Epithelial cell of proximal tubule (primary cell): ENCODE measurements around the gene FBXO44. TPM values are rescaled to one million over a fixed set of nuclear protein-coding genes. Genes with fewer than 3 reads are reported as not detected.

Experiments used
- DNase-seq: peaks from one replicate; pipeline ENCODE4 v3.0.0-alpha.2; 2011; ENCODE audit warnings: low read depth
- H3K4me3 ChIP-seq: 2 replicates; pipeline ENCODE4 v1.5.1; 2011; ENCODE audit warnings: low read depth, mild to moderate bottlenecking, low read length
- CTCF ChIP-seq: conservative IDR thresholded peaks from 2 replicates; pipeline ENCODE4 v1.5.1; 2012; ENCODE audit warnings: low read depth, mild to moderate bottlenecking, low read length
- total RNA-seq: library from RNA; depleted of rRNA; stranded (reverse); fragments of >200 nt; gene quantifications from 2 replicates; pipeline ENCODE4 v1.2.3, GENCODE V29; 2015

FBXO44 gene
- total RNA-seq, 1 donor from 2014 or later, result 13.7 TPM

DNA sequence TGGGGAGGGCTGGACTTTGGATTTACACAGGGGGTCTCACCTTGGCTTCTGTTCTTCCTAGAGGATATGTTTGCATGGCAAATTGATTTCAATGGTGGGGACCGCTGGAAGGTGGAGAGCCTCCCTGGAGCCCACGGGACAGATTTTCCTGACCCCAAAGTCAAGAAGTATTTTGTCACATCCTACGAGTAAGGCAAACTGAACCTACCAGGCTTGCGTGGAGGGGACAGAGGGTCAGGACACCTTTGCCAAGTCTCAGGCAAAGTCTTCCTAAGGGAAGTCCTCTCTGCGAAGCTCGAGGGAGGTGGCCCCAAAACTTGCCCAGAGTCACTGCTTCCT lies 16.5 kb downstream of the FBXO44 start:
- TF ChIP-seq CTCF, result no peak
- H3K4me3 ChIP-seq, result no peak overlapping the region

GRCh38 chr1:11671544-11672286 lies 17.0 kb downstream of the FBXO44 start:
- no peak overlapping the region for H3K4me3 ChIP-seq
- TF ChIP-seq CTCF, result no peak
- no peak for DNase-seq

More for the DNA sequence above, 16.5 kb downstream of the FBXO44 start:
- no peak for DNase-seq

DNA sequence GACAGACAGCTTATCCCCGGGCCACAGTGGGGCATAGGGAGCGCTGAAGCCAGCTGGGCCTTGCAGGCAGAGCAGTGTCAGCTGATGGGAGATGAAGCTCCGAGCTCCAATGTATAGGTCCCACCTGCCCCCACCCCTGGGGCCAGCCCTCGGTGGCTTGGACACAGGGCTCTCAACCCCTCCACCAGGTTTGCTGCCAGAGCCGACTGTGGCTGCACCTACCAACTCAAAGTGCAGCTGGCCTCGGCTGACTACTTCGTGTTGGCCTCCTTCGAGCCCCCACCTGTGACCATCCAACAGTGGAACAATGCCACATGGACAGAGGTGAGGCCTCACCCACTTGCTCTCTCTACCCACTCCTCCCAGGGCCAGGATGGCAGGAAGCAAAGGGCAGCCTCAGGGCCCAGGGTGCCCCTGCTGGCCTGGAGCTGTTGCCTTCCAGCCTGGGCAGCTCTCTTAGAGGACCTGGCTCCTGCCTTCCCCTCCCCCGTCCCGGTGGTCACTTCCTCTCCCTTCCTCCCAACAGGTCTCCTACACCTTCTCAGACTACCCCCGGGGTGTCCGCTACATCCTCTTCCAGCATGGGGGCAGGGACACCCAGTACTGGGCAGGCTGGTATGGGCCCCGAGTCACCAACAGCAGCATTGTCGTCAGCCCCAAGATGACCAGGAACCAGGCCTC lies 18.6 kb downstream of the FBXO44 start:
- H3K4me3 ChIP-seq, result no peak overlapping the region
- no peak for DNase-seq
- no peak for TF ChIP-seq CTCF

DNA sequence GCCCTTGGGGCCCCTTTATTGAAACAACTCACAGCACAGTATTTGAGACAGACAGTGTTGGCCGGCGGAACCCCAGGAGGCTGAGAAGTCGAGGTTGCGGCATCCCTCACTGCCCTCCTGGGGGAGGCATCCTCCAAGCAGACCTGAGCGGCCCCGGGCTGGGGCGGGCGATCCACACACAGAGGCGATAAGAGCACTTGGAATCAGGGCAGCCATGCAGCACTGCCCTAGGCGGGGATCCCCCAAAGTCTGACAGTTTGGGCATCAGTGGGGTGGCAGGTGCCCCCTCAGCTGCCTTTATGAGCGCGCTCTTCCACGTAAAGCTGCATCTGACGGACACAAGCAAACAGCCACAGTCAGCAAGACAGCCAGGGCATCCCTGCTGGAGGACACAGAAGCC lies 19.8 kb downstream of the FBXO44 start:
- TF ChIP-seq CTCF, result no peak
- DNase-seq, result no peak
- no peak overlapping the region for H3K4me3 ChIP-seq

GRCh38 chr1:11675325-11675724 lies 20.6 kb downstream of the FBXO44 start:
- no peak for DNase-seq
- peak; percentile 14 for TF ChIP-seq CTCF
- H3K4me3 ChIP-seq, result no peak overlapping the region

DNA sequence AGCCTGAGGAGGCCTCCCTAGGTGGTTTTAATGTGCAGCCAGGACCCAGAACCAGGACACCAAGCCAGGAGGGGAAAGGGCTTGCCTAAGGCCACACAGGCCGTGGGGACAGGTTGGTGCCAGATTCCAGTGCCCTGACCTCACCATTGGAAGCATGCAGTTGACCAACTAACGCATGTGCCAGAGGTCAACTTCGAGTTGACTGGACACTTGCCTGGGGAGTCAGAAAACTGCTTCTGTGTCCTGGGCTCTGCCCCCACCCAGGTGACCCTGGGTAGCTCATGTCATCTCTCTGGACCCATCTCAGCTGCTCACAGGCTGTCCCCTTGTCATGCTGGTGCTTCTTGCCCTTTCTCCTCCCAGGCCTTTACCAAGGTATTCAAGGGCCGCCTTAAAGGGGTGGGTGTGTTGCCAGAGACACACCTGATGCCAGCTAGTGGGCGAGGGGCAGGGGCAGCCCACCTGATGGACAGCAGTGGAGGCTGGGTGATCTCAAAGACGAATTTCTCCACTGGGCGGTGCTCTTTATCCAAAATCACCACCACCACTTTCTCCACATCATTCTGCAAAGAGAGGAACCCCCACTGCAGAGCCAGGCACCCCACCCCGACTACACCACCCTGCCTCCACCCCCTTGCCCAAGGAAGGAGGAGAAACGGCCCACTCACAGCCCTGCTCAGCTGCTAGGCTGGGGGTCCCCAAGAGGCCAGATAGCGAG lies 21.9 kb downstream of the FBXO44 start:
- no peak overlapping the region for H3K4me3 ChIP-seq
- no peak for DNase-seq
- TF ChIP-seq CTCF, result peak; percentile 6

DNA sequence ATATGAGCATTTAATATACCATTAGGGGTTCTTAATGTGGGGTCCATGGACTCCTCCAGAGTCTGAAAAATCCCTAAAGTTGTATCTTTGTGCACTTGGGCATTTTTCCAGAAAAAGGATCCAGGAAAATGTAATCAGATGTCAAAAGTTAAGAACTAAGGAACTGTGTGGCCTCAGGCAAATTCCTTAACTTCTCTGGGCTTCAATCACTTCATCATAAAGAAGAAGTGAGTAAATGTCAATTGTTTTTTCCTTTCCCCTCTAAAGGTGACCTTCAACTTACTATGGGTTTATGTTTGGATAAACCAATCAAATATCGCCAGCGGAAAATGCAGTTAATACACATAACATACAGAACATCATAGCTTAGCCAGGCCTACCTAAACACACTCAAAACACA lies 23.8 kb downstream of the FBXO44 start:
- DNase-seq, result no peak
- H3K4me3 ChIP-seq, result no peak overlapping the region
- no peak for TF ChIP-seq CTCF
